Lung (tissue), 12 donors: ENCODE results near the gene SDK2. TPM values are rescaled to one million over a fixed set of nuclear protein-coding genes. Genes with fewer than 3 reads are reported as not detected.

Experiments used
- ATAC-seq: fragments of 200-7000 bp; cut with Tn5 transposase; one replicate; pipeline ENCODE4 v1.9.1; 2020; ENCODE audit warnings: moderate number of reproducible peaks; ENCODE audit not compliant: insufficient read depth, low FRiP score
- DNase-seq, 3 donors: peaks; one replicate each; pipeline ENCODE4 v3.0.0-alpha.2; 2013 to 2017
- H3K27ac ChIP-seq, 2 donors: one replicate each; pipeline ENCODE4 v1.5.1; 2013; ENCODE audit warnings: mild to moderate bottlenecking in 2 of 2, moderate library complexity in 2 of 2, control low read depth in 1 of 2, inconsistent platforms in 1 of 2, low read depth in 1 of 2, low read length in 1 of 2
- H3K27me3 ChIP-seq, 3 donors: one replicate each; pipeline ENCODE4 v1.5.1; 2013; ENCODE audit warnings: low read length in 2 of 3; ENCODE audit not compliant: control insufficient read depth in 3 of 3, insufficient read depth in 3 of 3
- H3K36me3 ChIP-seq, 4 donors: one replicate each; pipeline ENCODE4 v1.5.1; 2013; ENCODE audit warnings: low read length in 4 of 4, mild to moderate bottlenecking in 1 of 4, moderate library complexity in 1 of 4; ENCODE audit not compliant: control insufficient read depth in 4 of 4, insufficient read depth in 4 of 4
- H3K4me1 ChIP-seq, 5 donors: one replicate each; pipeline ENCODE4 v1.5.1; 2013; ENCODE audit warnings: low read length in 5 of 5, mild to moderate bottlenecking in 2 of 5, moderate library complexity in 1 of 5; ENCODE audit not compliant: control insufficient read depth in 5 of 5, insufficient read depth in 5 of 5
- H3K4me3 ChIP-seq: one replicate; pipeline ENCODE4 v1.5.1; 2013; ENCODE audit warnings: mild to moderate bottlenecking, control low read depth, moderate library complexity
- H3K9ac ChIP-seq, 2 donors: one replicate each; pipeline ENCODE4 v1.5.1; 2013; ENCODE audit warnings: low read length in 2 of 2, control low read depth in 1 of 2; ENCODE audit not compliant: insufficient read depth in 1 of 2
- H3K9me3 ChIP-seq, 4 donors: one replicate each; pipeline ENCODE4 v1.5.1; 2013; ENCODE audit warnings: low read length in 3 of 4, mild to moderate bottlenecking in 1 of 4, moderate library complexity in 1 of 4; ENCODE audit not compliant: control insufficient read depth in 4 of 4, insufficient read depth in 3 of 4
- CTCF ChIP-seq: IDR thresholded peaks from 2 replicates; pipeline ENCODE4 v1.5.1; 2012; ENCODE audit warnings: mild to moderate bottlenecking; ENCODE audit errors: control extremely low read depth, extremely low read depth
- WGBS, 2 donors: extraction: QIAGEN DNeasy Blood & Tissue Kit; methylation state at CpG; one replicate each; pipeline ENCODE4 v1.1.7; 2013; 5-methylcytosine and 5-hydroxymethylcytosine counted together
- polyA plus RNA-seq, 2 donors: library from polyadenylated mRNA; stranded (reverse); fragments of 200-250 nt; gene quantifications; one replicate each; pipeline ENCODE4 v1.2.1, GENCODE V29; 2013
- total RNA-seq, 2 donors: library from RNA; depleted of rRNA in 1 of 2; stranded (reverse); fragments of >200 nt in 1 of 2; gene quantifications; one replicate each; pipeline ENCODE4 v1.2.1, GENCODE V29; 2014 to 2021
- donor health status: control.
- donor health status: control.
- donor health status: Bipolar disorder and iron deficiency.
- donor health status: healthy.
- donor health status: DM: yes; HTN: yes; CAD: no.

SDK2 gene
- total and polyA plus RNA-seq, 4 donors, result 0.91 to 41.7 (median 4.3) TPM

- H3K9me3 ChIP-seq, result no peaks in the 10 kb centered on the region
- H3K27ac ChIP-seq, result no peak overlapping the region
- no peak for TF ChIP-seq CTCF
- H3K36me3 ChIP-seq, result no peaks in the 10 kb centered on the region
- DNase-seq, result no peak
- 83 to 88% methylated on average over 14 of the region's 14 CpGs for WGBS, 2 donors
- peaks cover 0 to 4% (median 0%) of the 10 kb centered on the region in 3 donors for H3K27me3 ChIP-seq
- ATAC-seq, result no peak
- H3K4me1 ChIP-seq, result peaks cover 0 to 16% (median 3%) of the 10 kb centered on the region in 5 donors
- H3K4me3 ChIP-seq, result no peak overlapping the region
- H3K9ac ChIP-seq, result no peak overlapping the region
These were observed 165.3 kb downstream of the SDK2 start for GRCh38 chr17:73478768-73479424.

GRCh38 chr17:73478334-73478733, 165.9 kb downstream of the SDK2 start:
- Histone ChIP-seq H3K4me1 (peaks cover 0 to 16% (median 3%) of the 10 kb centered on the region in 5 donors), H3K9me3 (no peaks in the 10 kb centered on the region), H3K36me3 (no peaks in the 10 kb centered on the region), H3K27ac (no peak overlapping the region), H3K9ac (no peak overlapping the region), H3K27me3 (peaks cover 0 to 4% (median 0%) of the 10 kb centered on the region in 3 donors), H3K4me3 (no peak overlapping the region)
- no peak for ATAC-seq
- 77 to 81% methylated on average over 11 of the region's 11 CpGs for WGBS, 2 donors
- DNase-seq, result no peak
- TF ChIP-seq CTCF, result no peak

- Histone ChIP-seq H3K36me3 (no peaks in the 10 kb centered on the region), H3K27me3 (peaks cover 0 to 4% (median 0%) of the 10 kb centered on the region in 3 donors), H3K9me3 (peaks cover 0 to 3% (median 0%) of the 10 kb centered on the region in 4 donors), H3K4me1 (peaks cover 0 to 16% (median 3%) of the 10 kb centered on the region in 5 donors), H3K4me3 (no peak overlapping the region), H3K27ac (peak overlapping the region in 1 of 2 donors; percentile 81), H3K9ac (no peak overlapping the region)
- WGBS, 2 donors, result 53 to 71% methylated on average over 13 of the region's 13 CpGs
- ATAC-seq (no peak), DNase-seq (no peak)
- no peak for TF ChIP-seq CTCF
These were observed 167.3 kb downstream of the SDK2 start for GRCh38 chr17:73476890-73477350.
